Stimulated activated CD4-positive, alpha-beta T cell treated with anti-CD3 and anti-CD28 coated beads, Interleukin-2, amount 100 ng/mL, for 4 hours (primary cell): ENCODE results near the gene FILIP1L.

Experiments used
- DNase-seq: peaks from one replicate; pipeline ENCODE4 v3.0.0-alpha.2; 2020; ENCODE audit warnings: low read depth

The FILIP1L gene

GRCh38 chr3:100008081-100008698 is 106.1 kb downstream of the FILIP1L start:
- no peak for DNase-seq

DNA sequence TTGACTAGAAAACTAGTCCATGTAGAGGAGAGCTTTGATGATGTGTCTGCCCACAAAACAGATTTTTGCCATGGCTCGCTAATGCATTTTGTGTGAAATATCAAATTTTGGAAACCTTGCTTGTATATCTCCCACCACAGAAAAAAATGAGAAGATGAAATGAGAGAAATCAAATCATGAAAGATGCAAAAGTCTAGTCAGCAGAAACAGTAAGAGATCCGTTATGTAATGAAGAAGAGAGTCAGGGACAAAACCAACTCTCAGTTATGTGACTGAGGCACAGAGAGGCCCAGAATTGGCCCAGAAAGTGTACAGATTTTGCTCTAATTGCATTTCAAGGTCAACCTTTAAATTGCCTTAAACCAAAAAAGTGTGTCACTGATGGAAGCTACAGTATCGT is 107.0 kb downstream of the FILIP1L start:
- no peak for DNase-seq

DNA sequence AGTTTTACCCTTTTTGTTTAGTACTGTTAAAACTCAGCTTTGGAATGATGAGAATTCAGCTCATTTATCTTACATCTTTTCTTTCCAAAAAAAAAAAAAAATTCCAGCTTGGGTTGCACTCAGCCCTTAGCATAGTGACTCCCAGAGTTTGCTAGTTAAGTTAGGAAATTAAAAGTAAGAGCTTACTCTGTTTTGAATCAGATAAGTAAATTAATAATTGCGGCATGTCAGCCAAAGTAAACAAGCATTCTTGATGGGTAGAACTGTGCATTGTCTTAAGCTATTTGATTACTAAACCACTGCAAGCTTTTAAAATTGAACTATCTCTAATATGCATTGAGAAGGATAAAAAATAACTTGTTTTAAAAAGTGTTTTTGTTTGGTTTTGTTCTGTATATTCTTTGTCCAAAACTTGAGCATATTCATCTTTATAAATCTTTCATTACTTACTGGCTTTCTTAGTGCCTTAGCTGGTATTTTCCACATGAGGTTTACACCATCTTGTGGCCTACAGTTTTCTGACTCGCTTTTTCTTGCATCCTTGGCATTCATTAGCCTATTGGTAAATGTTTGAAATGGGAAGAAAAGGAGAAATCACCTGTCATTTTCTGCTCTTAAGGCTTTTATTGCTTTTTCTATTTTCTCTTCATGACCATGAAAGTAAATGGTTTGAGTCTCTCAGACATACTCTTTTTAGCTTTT is 107.6 kb downstream of the FILIP1L start:
- no peak for DNase-seq

GRCh38 chr3:100005665-100006393 is 108.5 kb downstream of the FILIP1L start:
- no peak for DNase-seq

- DNase-seq = no peak
Measured at GRCh38 chr3:100004931-100005330, 109.4 kb downstream of the FILIP1L start.

GRCh38 chr3:100003609-100004503 is 110.4 kb downstream of the FILIP1L start:
- DNase-seq = no peak

- no peak for DNase-seq
Measured at GRCh38 chr3:100002599-100003350, 111.5 kb downstream of the FILIP1L start.

GRCh38 chr3:100001526-100002270 is 112.6 kb downstream of the FILIP1L start:
- DNase-seq = no peak

GRCh38 chr3:100001083-100001482 is 113.2 kb downstream of the FILIP1L start:
- DNase-seq = no peak

DNA sequence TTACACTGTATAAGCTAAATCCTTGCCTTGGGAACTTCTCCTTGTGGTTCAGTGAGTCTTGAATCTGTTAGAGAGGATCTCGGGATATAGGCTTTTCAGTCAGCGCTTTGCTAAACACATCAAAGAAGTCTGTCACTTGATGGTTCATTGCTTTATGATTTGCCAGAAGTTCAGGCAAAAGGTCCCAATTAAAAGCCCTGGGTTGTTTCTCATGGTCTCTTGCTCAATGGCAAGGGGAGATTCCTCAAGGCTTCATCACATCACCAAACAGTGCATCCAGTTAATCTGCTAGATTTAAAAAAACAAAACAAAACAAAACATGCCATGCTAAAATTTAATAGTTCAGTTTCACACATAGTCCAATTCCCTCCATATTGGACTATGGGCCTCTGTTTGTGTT is 114.8 kb downstream of the FILIP1L start:
- no peak for DNase-seq

- DNase-seq = no peak
Measured at GRCh38 chr3:99997293-99997692, 117.0 kb downstream of the FILIP1L start.

DNA sequence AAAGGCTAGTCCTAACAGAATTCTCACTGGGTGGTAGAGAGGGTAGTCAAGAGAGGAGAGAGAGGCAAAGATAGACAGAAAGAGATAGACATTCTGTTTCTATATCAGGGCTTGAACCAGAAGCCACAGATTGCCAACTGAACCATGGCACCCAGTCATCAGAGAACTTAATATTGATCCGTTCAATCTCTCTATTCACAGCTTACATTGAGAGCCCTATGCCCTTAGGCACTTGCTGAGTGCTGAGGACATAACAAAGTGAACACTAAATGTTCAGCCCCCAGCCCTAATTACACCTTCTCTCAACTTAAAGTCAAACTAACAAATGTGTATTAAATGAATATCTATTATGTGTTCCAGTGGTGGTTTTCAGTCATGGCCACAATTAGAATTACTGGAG is 124.1 kb downstream of the FILIP1L start:
- DNase-seq = no peak

GRCh38 chr3:99984668-99985067 is 129.6 kb downstream of the FILIP1L start:
- no peak for DNase-seq

- no peak for DNase-seq
Measured at GRCh38 chr3:99984139-99984538, 130.2 kb downstream of the FILIP1L start.

DNA sequence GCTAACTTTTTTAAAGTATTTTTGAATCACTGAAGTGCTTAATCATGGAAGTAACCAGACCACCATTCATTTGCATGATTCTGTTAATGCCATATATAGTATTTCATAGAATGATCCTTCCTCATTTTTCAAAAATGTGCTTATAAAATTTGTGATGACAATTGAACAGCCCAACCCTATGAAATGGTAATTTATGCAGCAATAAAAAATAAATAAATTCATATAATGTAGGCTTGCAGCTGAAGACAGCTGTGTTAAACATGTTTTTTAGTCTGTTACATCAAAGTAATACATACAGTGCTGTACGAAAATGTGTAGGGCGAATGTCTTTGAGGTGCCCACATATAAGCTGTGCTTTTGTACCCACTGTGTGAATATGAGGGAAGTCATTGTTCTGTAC is 131.7 kb downstream of the FILIP1L start:
- no peak for DNase-seq

- DNase-seq = no peak
Measured at GRCh38 chr3:99981138-99981537, 133.2 kb downstream of the FILIP1L start.

DNA sequence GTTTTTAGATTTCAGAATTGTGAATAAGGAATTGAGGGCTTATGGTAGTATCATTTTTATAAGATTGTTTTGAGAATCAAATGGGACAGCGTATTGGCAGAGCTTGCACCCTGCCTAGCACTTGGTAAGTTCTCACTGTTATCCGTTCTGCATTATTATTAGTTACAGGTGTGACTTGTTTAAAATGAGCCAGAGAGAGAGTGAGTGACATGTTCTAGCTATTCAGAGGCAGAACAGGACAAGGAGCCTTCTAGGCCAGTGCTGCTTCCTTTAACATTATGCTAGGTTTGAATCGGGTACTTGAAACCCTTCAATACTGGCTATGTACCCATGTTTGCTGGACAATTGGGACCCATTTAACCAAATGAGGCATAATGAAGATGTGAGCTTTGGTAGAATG is 133.7 kb downstream of the FILIP1L start:
- no peak for DNase-seq

DNA sequence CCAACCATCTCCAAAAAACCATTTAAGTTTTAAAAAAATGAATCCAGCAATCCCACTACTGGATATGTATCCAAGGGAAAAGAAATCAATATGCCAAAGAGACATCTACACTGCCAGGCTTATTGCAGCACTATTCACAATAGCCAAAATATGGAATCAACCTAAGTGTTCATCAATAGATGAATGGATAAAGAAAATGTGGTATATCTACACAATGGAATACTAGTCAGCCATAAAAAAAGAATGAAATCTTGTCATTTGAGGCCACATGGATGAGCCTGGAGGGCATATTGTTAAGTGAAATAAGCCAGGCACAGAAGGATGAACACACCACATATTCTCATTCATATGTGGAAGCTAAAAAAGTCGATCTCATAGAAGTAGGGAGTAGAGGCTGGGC is 136.1 kb downstream of the FILIP1L start:
- DNase-seq = no peak

DNA sequence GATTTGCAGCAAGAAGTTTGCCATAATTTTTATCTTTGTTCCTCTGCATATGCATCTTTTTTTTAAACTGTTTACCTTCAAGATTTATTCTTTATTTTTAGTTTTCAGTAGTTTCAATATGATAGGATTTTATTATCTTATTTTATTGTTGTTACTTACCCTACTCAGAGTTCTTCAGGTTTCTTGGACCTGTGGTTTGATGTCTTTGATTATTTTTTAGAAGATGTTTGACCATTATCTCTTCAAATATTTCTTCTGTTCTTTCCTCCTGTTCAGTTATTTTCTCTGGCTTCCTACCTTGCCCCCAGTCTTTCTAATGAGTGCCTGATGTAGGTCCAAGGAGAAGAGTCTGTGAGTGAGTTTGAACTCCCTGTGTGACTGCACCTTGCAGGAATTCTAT is 137.7 kb downstream of the FILIP1L start:
- DNase-seq = no peak

DNA sequence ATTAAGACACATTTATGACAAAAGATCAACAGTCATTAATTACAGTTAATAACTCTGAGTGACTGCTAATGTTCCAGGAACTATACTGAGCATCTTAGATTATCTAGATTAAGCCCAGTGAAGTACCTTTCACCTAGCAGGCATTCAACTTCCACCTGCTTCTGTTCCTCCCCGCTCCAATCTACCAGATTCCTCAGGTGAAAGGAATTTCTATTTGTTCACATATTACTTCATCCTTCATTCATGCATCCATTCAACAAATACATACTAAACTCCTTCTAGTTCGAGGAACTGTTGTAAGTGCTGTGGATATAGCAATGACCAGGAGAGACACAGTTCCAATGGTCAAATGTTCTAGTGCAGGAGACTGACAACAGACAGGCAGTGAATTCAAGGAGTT is 139.3 kb downstream of the FILIP1L start:
- DNase-seq = no peak
